Measurements from ENCODE around the gene NPY1R.
A peak's percentile ranks its signal among the peaks of the same experiment; 100 is the strongest.

NPY1R gene

DNA sequence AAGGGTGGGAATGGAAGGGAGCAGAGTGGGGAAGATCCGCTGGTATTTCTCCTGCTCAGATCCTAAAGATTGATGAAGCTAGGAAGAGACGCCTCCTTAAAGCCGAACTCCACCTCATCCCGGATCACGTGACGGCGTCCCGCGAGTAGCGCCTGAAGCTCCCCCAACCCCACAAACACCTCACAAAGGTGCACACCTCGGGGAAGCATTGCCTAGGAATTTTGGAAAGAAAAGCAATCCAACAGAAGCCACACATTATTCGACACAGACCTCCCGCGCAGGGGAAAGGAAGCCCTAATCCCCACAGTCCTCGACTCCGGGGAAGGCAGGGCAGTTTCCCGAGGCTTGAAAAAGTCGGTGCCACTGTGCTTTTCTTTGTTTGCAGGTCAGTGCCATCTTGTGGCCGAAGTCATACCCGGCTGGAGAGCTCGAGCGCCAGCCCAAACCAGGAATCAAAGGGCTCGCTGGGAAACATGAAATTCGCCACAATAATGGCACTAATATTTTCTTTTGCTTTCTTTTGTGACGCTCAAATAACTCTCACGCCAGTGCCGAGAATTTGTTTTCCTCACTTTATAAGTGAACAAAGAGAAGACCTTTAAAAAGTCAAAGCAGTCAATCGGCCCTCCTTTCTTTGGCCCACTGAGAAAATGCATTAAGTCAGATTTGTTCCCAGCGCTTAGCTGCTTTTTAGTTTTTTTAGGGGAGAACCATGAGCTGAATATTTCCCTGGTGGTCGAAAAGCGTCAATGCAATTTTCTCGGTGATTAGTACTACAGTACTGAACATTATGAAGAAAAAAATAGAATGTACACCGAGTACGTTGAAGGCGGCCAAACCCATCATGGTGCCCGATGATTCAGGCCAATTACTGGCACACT is at the start of gene NPY1R:
NPY1R (minus strand) TSS at position 71 of the 881 bp plus-strand sequence. CDS start 6,042 bp downstream, outside the sequence.
- H3K27ac ChIP-seq, result peak within 1 kb of the TSS; percentile 33
- TF ChIP-seq ZFX (IDR thresholded peaks at IDR 0.05), result no peak
- TF ChIP-seq, protein P1, sequence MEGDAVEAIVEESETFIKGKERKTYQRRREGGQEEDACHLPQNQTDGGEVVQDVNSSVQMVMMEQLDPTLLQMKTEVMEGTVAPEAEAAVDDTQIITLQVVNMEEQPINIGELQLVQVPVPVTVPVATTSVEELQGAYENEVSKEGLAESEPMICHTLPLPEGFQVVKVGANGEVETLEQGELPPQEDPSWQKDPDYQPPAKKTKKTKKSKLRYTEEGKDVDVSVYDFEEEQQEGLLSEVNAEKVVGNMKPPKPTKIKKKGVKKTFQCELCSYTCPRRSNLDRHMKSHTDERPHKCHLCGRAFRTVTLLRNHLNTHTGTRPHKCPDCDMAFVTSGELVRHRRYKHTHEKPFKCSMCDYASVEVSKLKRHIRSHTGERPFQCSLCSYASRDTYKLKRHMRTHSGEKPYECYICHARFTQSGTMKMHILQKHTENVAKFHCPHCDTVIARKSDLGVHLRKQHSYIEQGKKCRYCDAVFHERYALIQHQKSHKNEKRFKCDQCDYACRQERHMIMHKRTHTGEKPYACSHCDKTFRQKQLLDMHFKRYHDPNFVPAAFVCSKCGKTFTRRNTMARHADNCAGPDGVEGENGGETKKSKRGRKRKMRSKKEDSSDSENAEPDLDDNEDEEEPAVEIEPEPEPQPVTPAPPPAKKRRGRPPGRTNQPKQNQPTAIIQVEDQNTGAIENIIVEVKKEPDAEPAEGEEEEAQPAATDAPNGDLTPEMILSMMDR (conservative IDR thresholded peaks at IDR 0.05), result peak; percentile 84

- H3K27ac ChIP-seq, result no peak overlapping the region
- no peak for TF ChIP-seq ZFX (IDR thresholded peaks at IDR 0.05)
- TF ChIP-seq, protein P1 (conservative IDR thresholded peaks at IDR 0.05), result no peak
Measured at GRCh38 chr4:163380703-163381102, 48.3 kb upstream of the NPY1R start.

DNA sequence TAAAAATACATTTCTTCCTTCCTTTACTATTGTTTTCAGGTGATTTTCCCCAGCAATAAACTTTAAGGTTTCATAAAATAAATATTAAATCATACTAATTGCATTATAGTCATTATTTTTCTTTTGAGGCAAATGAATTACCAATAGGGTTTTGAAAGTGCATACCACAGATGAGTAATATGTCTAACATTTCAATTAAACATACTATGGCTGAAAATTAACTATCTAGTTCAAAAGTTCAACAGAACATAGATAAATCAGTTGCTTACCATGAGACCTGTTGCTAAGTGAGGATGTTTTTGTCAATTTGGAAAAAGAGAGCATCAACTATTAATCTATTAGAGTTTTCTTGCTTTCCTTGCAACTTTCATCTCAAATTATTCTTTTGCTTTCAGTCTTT is 46.3 kb upstream of the NPY1R start:
- no peak overlapping the region for H3K27ac ChIP-seq

DNA sequence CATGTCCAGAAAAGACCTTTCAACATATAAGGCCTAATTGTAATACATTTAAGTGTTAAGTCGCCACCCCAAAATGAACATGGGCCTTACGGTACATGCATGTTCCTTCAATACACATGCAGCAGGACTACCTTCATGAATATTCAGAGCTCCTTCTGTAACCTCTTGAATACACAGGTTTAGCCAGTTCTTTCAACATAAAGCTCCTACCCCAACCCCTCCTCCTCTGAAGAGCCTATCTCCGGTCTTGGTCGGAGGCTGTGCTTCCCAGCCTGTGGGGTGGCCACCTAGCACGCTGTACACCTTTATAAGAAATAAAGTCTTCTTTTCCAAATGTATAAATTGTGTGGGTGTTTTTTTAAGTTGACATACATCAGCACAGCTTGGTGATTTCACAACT is 39.6 kb upstream of the NPY1R start:
- no peak overlapping the region for H3K27ac ChIP-seq
- no peak for TF ChIP-seq ZFX (IDR thresholded peaks at IDR 0.05)
- TF ChIP-seq, protein P1 (conservative IDR thresholded peaks at IDR 0.05), result no peak

More for the DNA sequence above, 46.3 kb upstream of the NPY1R start:
- TF ChIP-seq, protein P1 (conservative IDR thresholded peaks at IDR 0.05), result no peak
- TF ChIP-seq ZFX (IDR thresholded peaks at IDR 0.05), result no peak

- no peak overlapping the region for H3K27ac ChIP-seq
- TF ChIP-seq ZFX (IDR thresholded peaks at IDR 0.05), result no peak
- TF ChIP-seq, protein P1 (conservative IDR thresholded peaks at IDR 0.05), result no peak
Measured at GRCh38 chr4:163367651-163368050, 35.3 kb upstream of the NPY1R start.

GRCh38 chr4:163356104-163356503 is 23.7 kb upstream of the NPY1R start:
- no peak for TF ChIP-seq ZFX (IDR thresholded peaks at IDR 0.05)
- TF ChIP-seq, protein P1 (conservative IDR thresholded peaks at IDR 0.05), result peak; percentile 18
- H3K27ac ChIP-seq, result no peak overlapping the region

- TF ChIP-seq ZFX (IDR thresholded peaks at IDR 0.05), result no peak
- TF ChIP-seq, protein P1 (conservative IDR thresholded peaks at IDR 0.05), result no peak
- no peak overlapping the region for H3K27ac ChIP-seq
Measured at GRCh38 chr4:163353054-163353453, 20.7 kb upstream of the NPY1R start.
